GM12873 (cell line): ENCODE results near the gene ASMTL.

Source experiments
- CTCF ChIP-seq: IDR thresholded peaks from 2 replicates; pipeline ENCODE4 v1.5.1; 2012; ENCODE audit warnings: low read depth, mild to moderate bottlenecking, moderate library complexity, low read length, control low read depth; ENCODE audit not compliant: insufficient read depth; ENCODE audit errors: missing control alignments

The ASMTL gene

GRCh38 chrX:1449823-1450149, 2.9 kb downstream of the ASMTL start:
- TF ChIP-seq CTCF: no peak

GRCh38 chrX:1449036-1449822, 3.5 kb downstream of the ASMTL start:
- TF ChIP-seq CTCF: no peak

GRCh38 chrX:1444561-1445500, 7.9 kb downstream of the ASMTL start:
- no peak for TF ChIP-seq CTCF

DNA sequence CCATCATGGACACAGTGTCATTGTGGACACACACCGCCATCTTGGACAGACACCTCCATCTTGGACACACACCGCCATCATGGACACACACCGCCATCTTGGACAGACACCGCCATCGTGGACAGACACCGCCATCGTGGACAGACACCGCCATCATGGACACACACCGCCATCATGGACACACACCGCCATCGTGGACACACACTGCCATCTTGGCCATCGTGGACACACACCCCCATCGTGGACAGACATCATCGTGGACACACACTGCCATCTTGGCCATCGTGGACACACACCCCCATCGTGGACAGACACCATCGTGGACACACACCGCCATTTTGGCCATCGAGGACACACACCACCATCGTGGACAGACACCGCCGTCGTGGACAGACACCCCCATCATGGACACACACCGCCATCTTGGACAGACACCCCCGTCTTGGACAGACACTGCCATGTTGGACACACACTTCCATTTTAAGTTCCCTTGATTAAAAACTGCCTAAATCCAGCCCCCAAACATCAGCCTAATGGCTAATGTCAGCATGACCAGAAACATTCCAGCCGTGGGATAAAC, 9.1 kb downstream of the ASMTL start:
- TF ChIP-seq CTCF: no peak

GRCh38 chrX:1442724-1443367, 9.9 kb downstream of the ASMTL start:
- no peak for TF ChIP-seq CTCF

- no peak for TF ChIP-seq CTCF
Observed at GRCh38 chrX:1442016-1442665, 10.6 kb downstream of the ASMTL start.
